Measurements from ENCODE around the gene FLT1. TPM values are rescaled to one million over a fixed set of nuclear protein-coding genes. Genes with fewer than 3 reads are reported as not detected.

Gene FLT1
- total RNA-seq, 4 donors from 2014 or later, result 19.3 to 48.6 (median 24.4) TPM

- 94 to 95% methylated on average over 2 of the region's 2 CpGs for WGBS, 2 donors
- peaks cover 0 to 58% (median 0%) of the 10 kb centered on the region in 3 donors for H3K36me3 ChIP-seq
- H3K4me3 ChIP-seq, result no peak overlapping the region
These were observed 223.7 kb downstream of the FLT1 start for GRCh38 chr13:28271056-28271840.

DNA sequence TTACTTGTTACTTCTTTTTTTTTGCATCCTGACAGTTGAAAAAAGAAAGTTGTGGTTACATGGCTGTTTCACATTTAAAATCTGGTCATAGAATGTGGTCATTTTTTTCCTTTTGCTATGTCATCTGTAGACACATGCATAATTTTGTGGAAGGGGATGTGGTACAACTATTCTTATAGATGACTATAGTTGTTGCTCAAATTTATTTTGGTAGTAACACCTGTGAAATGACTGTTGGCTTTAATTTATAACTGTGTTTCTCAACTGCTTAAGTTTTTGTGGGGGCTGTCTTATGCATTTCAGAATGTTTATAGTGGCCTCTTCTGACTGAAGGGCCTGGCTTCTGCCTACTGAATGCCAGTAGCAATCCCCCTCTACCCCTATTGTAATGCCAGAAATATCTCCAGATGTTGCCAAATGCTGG, 226.1 kb downstream of the FLT1 start:
- peaks cover 0 to 69% (median 0%) of the 10 kb centered on the region in 3 donors for H3K36me3 ChIP-seq

More at GRCh38 chr13:28271056-28271840, 223.7 kb downstream of the FLT1 start:
- no peak for TF ChIP-seq EP300 (IDR thresholded peaks at IDR 0.05)
- Histone ChIP-seq H3K9me3 (no peaks in the 10 kb centered on the region), H3K27ac (no peak overlapping the region), H3K4me1 (no peaks in the 10 kb centered on the region), H3K27me3 (no peaks in the 10 kb centered on the region)
- no peak for DNase-seq (ENCODE audit: low spot score in 2 of 2)

GRCh38 chr13:28267497-28267896, 227.4 kb downstream of the FLT1 start:
- WGBS, 2 donors, result 91 to 92% methylated on average over 4 of the region's 4 CpGs
- Histone ChIP-seq H3K36me3 (peaks cover 0 to 66% (median 0%) of the 10 kb centered on the region in 3 donors), H3K4me1 (no peaks in the 10 kb centered on the region), H3K27ac (no peak overlapping the region), H3K9me3 (no peaks in the 10 kb centered on the region), H3K27me3 (no peaks in the 10 kb centered on the region), H3K4me3 (no peak overlapping the region)
- no peak for DNase-seq (ENCODE audit: low spot score in 2 of 2)
- TF ChIP-seq, protein P1, sequence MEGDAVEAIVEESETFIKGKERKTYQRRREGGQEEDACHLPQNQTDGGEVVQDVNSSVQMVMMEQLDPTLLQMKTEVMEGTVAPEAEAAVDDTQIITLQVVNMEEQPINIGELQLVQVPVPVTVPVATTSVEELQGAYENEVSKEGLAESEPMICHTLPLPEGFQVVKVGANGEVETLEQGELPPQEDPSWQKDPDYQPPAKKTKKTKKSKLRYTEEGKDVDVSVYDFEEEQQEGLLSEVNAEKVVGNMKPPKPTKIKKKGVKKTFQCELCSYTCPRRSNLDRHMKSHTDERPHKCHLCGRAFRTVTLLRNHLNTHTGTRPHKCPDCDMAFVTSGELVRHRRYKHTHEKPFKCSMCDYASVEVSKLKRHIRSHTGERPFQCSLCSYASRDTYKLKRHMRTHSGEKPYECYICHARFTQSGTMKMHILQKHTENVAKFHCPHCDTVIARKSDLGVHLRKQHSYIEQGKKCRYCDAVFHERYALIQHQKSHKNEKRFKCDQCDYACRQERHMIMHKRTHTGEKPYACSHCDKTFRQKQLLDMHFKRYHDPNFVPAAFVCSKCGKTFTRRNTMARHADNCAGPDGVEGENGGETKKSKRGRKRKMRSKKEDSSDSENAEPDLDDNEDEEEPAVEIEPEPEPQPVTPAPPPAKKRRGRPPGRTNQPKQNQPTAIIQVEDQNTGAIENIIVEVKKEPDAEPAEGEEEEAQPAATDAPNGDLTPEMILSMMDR (IDR thresholded peaks at IDR 0.05), result no peak

More for the DNA sequence above, 226.1 kb downstream of the FLT1 start:
- no peaks in the 10 kb centered on the region for H3K27me3 ChIP-seq
- H3K9me3 ChIP-seq, result no peaks in the 10 kb centered on the region
- no peaks in the 10 kb centered on the region for H3K4me1 ChIP-seq
- H3K27ac ChIP-seq, result no peak overlapping the region
- TF ChIP-seq POLR2A (IDR thresholded peaks at IDR 0.05) (no peak), EP300 (IDR thresholded peaks at IDR 0.05) (no peak)
- TF ChIP-seq, protein P1 (IDR thresholded peaks at IDR 0.05), result no peak
- no peak overlapping the region for H3K4me3 ChIP-seq
- no peak for DNase-seq (ENCODE audit: low spot score in 2 of 2)

DNA sequence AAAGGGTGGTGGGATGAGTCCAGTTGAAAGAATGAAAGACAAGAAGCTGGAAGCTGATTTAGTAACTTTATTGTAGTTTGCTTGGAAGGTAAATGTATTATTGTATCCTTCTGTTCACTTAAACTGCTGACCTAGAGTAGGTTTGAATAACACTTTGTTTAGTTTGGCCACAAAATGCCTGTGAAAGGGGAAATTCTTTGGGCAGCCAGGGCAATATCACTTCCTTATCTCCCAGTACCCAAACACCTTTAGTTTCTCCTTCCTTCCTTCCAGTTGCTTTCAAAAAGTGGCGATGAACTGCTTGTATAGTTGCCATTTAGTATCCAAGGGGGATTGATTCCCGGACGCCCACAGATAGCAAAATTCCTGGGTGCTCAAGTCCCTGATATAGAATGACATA, 236.5 kb downstream of the FLT1 start:
- H3K27me3 ChIP-seq, result no peaks in the 10 kb centered on the region
- 59 to 66% methylated on average over 3 of the region's 3 CpGs for WGBS, 2 donors
- TF ChIP-seq, protein P1 (IDR thresholded peaks at IDR 0.05), result no peak
- TF ChIP-seq EP300 (IDR thresholded peaks at IDR 0.05), result no peak
- H3K4me1 ChIP-seq, result peaks cover 0 to 9% (median 0%) of the 10 kb centered on the region in 4 donors
- peaks cover 0 to 63% (median 0%) of the 10 kb centered on the region in 3 donors for H3K36me3 ChIP-seq
- H3K9me3 ChIP-seq, result no peaks in the 10 kb centered on the region
- no peak overlapping the region for H3K27ac ChIP-seq
- DNase-seq (ENCODE audit: low spot score in 2 of 2), result no peak
- H3K4me3 ChIP-seq, result no peak overlapping the region

GRCh38 chr13:28257305-28257704, 237.6 kb downstream of the FLT1 start:
- TF ChIP-seq, protein P1 (IDR thresholded peaks at IDR 0.05), result no peak
- TF ChIP-seq EP300 (IDR thresholded peaks at IDR 0.05) (no peak), POLR2A (IDR thresholded peaks at IDR 0.05) (no peak)
- peaks cover 0 to 9% (median 0%) of the 10 kb centered on the region in 4 donors for H3K4me1 ChIP-seq
- 91 to 95% methylated on average over 4 of the region's 4 CpGs for WGBS, 2 donors

More at GRCh38 chr13:28257305-28257704, 237.6 kb downstream of the FLT1 start:
- peaks cover 0 to 53% (median 0%) of the 10 kb centered on the region in 3 donors for H3K36me3 ChIP-seq
- no peak overlapping the region for H3K27ac ChIP-seq
- no peak overlapping the region for H3K4me3 ChIP-seq
- DNase-seq (ENCODE audit: low spot score in 2 of 2), result no peak
- H3K9me3 ChIP-seq, result no peaks in the 10 kb centered on the region
- H3K27me3 ChIP-seq, result no peaks in the 10 kb centered on the region
